IMR-90 (cell line): ENCODE results near the gene AGGF1. TPM values are rescaled to one million over a fixed set of nuclear protein-coding genes. Genes with fewer than 3 reads are reported as not detected.

Source experiments
- ATAC-seq: fragments of 200-7000 bp; cut with Tn5 transposase; 2 replicates; pipeline ENCODE4 v1.9.1; 2020; ENCODE audit warnings: low read depth, mild to moderate bottlenecking, moderate library complexity
- BruUV-seq: library from RNA; stranded (reverse); fragments of 400-500 nt; replicated peaks from 2 replicates; lab custom pipeline; 2021; lab: Mats Ljungman, UMichigan
- CTCF ChIA-PET: fragments of 300-600 bp; formaldehyde crosslinking; extraction: SDS; loops from one replicate; lab custom pipeline; 2021; ENCODE audit warnings: antibody characterized with exemption; lab: Yijun Ruan, JAX
- POLR2A ChIA-PET: fragments of 300-600 bp; sonication (Branson Sonifier 250); formaldehyde crosslinking; loops from one replicate; lab custom pipeline; 2022; ENCODE audit warnings: antibody characterized with exemption; ENCODE audit not compliant: unreplicated experiment; lab: Charles Lee
- DNase-seq: peaks from one replicate; pipeline ENCODE4 v3.0.0; 2013
- H2AFZ ChIP-seq: replicated peaks from 2 replicates; pipeline ENCODE3; 2013; ENCODE audit warnings: low read length, mild to moderate bottlenecking; ENCODE audit not compliant: poor library complexity
- H2AK5ac ChIP-seq: 2 replicates; pipeline ENCODE4 v1.6.1; 2013; ENCODE audit warnings: low read depth, low read length, inconsistent platforms
- H2AK9ac ChIP-seq: replicated peaks from 2 replicates; pipeline ENCODE3; 2013; ENCODE audit warnings: mild to moderate bottlenecking, low read depth, low read length, moderate library complexity; ENCODE audit not compliant: poor library complexity
- H2BK120ac ChIP-seq: 2 replicates; pipeline ENCODE4 v1.6.1; 2013; ENCODE audit warnings: low read depth, low read length, inconsistent platforms
- H2BK15ac ChIP-seq: 3 replicates; pipeline ENCODE4 v1.6.1; 2013; ENCODE audit warnings: low read depth, low read length, inconsistent platforms
- H2BK20ac ChIP-seq: 2 replicates; pipeline ENCODE4 v1.6.1; 2013; ENCODE audit warnings: low read depth, mild to moderate bottlenecking, inconsistent platforms, low read length, moderate library complexity
- H2BK5ac ChIP-seq: 2 replicates; pipeline ENCODE4 v1.6.1; 2013; ENCODE audit warnings: mild to moderate bottlenecking, low read depth, low read length, inconsistent platforms; ENCODE audit not compliant: poor library complexity, severe bottlenecking
- H3K14ac ChIP-seq: replicated peaks from 2 replicates; pipeline ENCODE4 v1.6.1; 2013; ENCODE audit warnings: low read depth, low read length, inconsistent platforms
- H3K18ac ChIP-seq: 2 replicates; pipeline ENCODE4 v1.6.1; 2013; ENCODE audit warnings: low read depth, low read length, control low read depth
- H3K23ac ChIP-seq: 2 replicates; pipeline ENCODE4 v1.6.1; 2013; ENCODE audit warnings: low read depth, low read length, inconsistent platforms
- H3K27ac ChIP-seq: 2 replicates; pipeline ENCODE4 v1.5.1; 2013; ENCODE audit warnings: mild to moderate bottlenecking, control low read depth, low read length; ENCODE audit not compliant: insufficient read depth
- H3K27me3 ChIP-seq: 2 replicates; pipeline ENCODE4 v1.6.1; 2013; ENCODE audit warnings: low read length; ENCODE audit not compliant: control insufficient read depth, insufficient read depth
- H3K36me3 ChIP-seq: 2 replicates; pipeline ENCODE4 v1.6.1; 2013; ENCODE audit warnings: low read length, mixed read lengths; ENCODE audit not compliant: control insufficient read depth, insufficient read depth
- H3K4ac ChIP-seq: 2 replicates; pipeline ENCODE4 v1.6.1; 2013; ENCODE audit warnings: low read depth, low read length, inconsistent platforms
- H3K4me1 ChIP-seq: 2 replicates; pipeline ENCODE4 v1.6.1; 2013; ENCODE audit warnings: low read length, mixed read lengths; ENCODE audit not compliant: control insufficient read depth, insufficient read depth
- H3K4me2 ChIP-seq: 2 replicates; pipeline ENCODE4 v1.6.1; 2013; ENCODE audit warnings: low read depth, mild to moderate bottlenecking, control low read depth, low read length, moderate library complexity
- H3K4me3 ChIP-seq: 2 replicates; pipeline ENCODE4 v1.5.1; 2013; ENCODE audit warnings: low read depth, mild to moderate bottlenecking, control low read depth, low read length, moderate library complexity; ENCODE audit not compliant: insufficient read depth
- H3K56ac ChIP-seq: 2 replicates; pipeline ENCODE4 v1.6.1; 2013; ENCODE audit warnings: low read length, inconsistent platforms; ENCODE audit not compliant: insufficient read depth; ENCODE audit errors: extremely low read depth
- H3K79me1 ChIP-seq, 2 experiments: 2 replicates each; pipeline ENCODE4 v1.6.1; 2013; ENCODE audit warnings: low read length in 2 of 2, inconsistent platforms in 1 of 2, low read depth in 1 of 2
- H3K9ac ChIP-seq: 2 replicates; pipeline ENCODE4 v1.6.1; 2013; ENCODE audit warnings: low read depth, low read length, control low read depth
- H3K9me1 ChIP-seq: 2 replicates; pipeline ENCODE4 v1.6.1; 2013; ENCODE audit warnings: low read length, inconsistent platforms; ENCODE audit not compliant: insufficient read depth
- H3K9me3 ChIP-seq: 2 replicates; pipeline ENCODE4 v1.6.1; 2013; ENCODE audit warnings: low read length; ENCODE audit not compliant: control insufficient read depth, insufficient read depth
- H4K20me1 ChIP-seq: 2 replicates; pipeline ENCODE4 v1.6.1; 2013; ENCODE audit warnings: low read length, inconsistent platforms; ENCODE audit not compliant: insufficient read depth
- H4K5ac ChIP-seq: 2 replicates; pipeline ENCODE4 v1.6.1; 2013; ENCODE audit warnings: mild to moderate bottlenecking, low read depth, low read length, control low read depth
- H4K8ac ChIP-seq, 2 experiments: 2 replicates each; pipeline ENCODE4 v1.6.1; 2013; ENCODE audit warnings: low read depth in 2 of 2, low read length in 2 of 2, control low read depth in 1 of 2, inconsistent platforms in 1 of 2
- H4K91ac ChIP-seq: 2 replicates; pipeline ENCODE4 v1.6.1; 2013; ENCODE audit warnings: low read depth, low read length, inconsistent platforms; ENCODE audit not compliant: insufficient read depth
- BHLHE40 ChIP-seq: fragments of 150-350 bp; IDR thresholded peaks from 2 replicates; pipeline ENCODE4 v1.6.1; 2016; ENCODE audit warnings: mild to moderate bottlenecking, low read depth, low read length
- CHD1 ChIP-seq: IDR thresholded peaks from 2 replicates; pipeline ENCODE4 v1.6.1; 2012; ENCODE audit warnings: low read depth, low read length, improper control_type of control experiment
- FOS ChIP-seq: fragments of 150-350 bp; IDR thresholded peaks from 2 replicates; pipeline ENCODE4 v1.6.1; 2016; ENCODE audit warnings: low read depth, low read length
- MAFK ChIP-seq: IDR thresholded peaks from 2 replicates; pipeline ENCODE4 v1.6.1; 2012; ENCODE audit warnings: low read depth, low read length, improper control_type of control experiment
- MAZ ChIP-seq: IDR thresholded peaks from 2 replicates; pipeline ENCODE4 v1.6.1; 2012; ENCODE audit warnings: low read depth, mild to moderate bottlenecking, low read length, improper control_type of control experiment, moderate library complexity, borderline replicate concordance
- MXI1 ChIP-seq: IDR thresholded peaks from 2 replicates; pipeline ENCODE4 v1.6.1; 2012; ENCODE audit warnings: low read depth, mild to moderate bottlenecking, low read length, moderate library complexity, borderline replicate concordance
- NFE2L2 ChIP-seq: fragments of 150-350 bp; IDR thresholded peaks from 2 replicates; pipeline ENCODE4 v1.6.1; 2016; ENCODE audit warnings: low read depth, mild to moderate bottlenecking, low read length
- RAD21 ChIP-seq: IDR thresholded peaks from 2 replicates; pipeline ENCODE4 v1.6.1; 2012; ENCODE audit warnings: low read length, improper control_type of control experiment
- SMC3 ChIP-seq: fragments of 150-350 bp; IDR thresholded peaks from 2 replicates; pipeline ENCODE4 v1.6.1; 2016; ENCODE audit warnings: low read depth, mild to moderate bottlenecking, antibody characterized with exemption, low read length, moderate library complexity
- WGBS, 2 experiments: methylation state at CpG; one replicate each; pipeline versions ENCODE4 v1.1.5 to v1.1.7; 2013; ENCODE audit warnings: missing lambda C conversion rate in 2 of 2; ENCODE audit not compliant: insufficient read length in 1 of 2; ENCODE audit errors: extremely low coverage in 2 of 2; 5-methylcytosine and 5-hydroxymethylcytosine counted together
- dilution Hi-C: fragments of 300-500 bp; cut with HindIII; formaldehyde crosslinking; loops from one replicate; pipeline ENCODE4 v1.14.3; 2018; ENCODE audit warnings: low sequenced_read_pairs; ENCODE audit not compliant: unreplicated experiment
- in situ Hi-C: fragments of 300-500 bp; cut with MboI; formaldehyde crosslinking; loops from 3 replicates; pipeline ENCODE4 v1.14.3; 2019; ENCODE audit warnings: low sequenced_read_pairs, inconsistent platforms, mixed read lengths
- intact Hi-C: fragments of 100-400 bp; cut with micrococcal nuclease; formaldehyde crosslinking; loops from 2 replicates; pipeline ENCODE4 v1.10.0; 2022
- polyA plus RNA-seq, 3 experiments: library from polyadenylated mRNA; depleted of rRNA; stranded (reverse); fragments of >200 nt; gene quantifications; 2 replicates each; pipeline ENCODE4 v1.2.3, GENCODE V29; 2012; ENCODE audit warnings: low replicate concordance in 1 of 3
- total RNA-seq: library from RNA; depleted of rRNA; stranded (reverse); fragments of >200 nt; gene quantifications from 2 replicates; pipeline ENCODE4 v1.2.3, GENCODE V29; 2012
- TF ChIP-seq, protein P1 (sequence below): conservative IDR thresholded peaks from 2 replicates; pipeline ENCODE4 v1.5.1; 2012; ENCODE audit warnings: mild to moderate bottlenecking, low read depth, low read length, improper control_type of control experiment

Gene AGGF1
- total and polyA plus RNA-seq, 2 of the 4 experiments (the other 2 are of a cell fraction), result 7.3 to 8.4 TPM

DNA sequence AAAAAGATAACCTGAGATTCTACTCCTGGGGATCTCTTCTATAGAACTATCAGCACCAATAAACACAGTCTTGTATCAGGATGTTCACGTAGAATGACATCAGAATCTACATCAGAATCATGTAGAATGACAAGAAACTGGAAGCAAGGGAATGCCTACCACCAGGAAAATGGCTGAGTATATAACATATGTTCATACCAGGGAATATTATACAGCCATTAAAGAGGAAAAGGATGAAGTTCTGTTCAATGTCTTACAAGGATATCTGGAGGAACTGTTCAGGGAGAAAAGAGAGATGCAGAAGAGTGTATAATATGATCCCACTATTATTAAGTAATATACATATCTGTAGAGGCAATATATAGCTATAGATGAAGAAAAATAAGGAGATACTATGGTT lies 52.1 kb downstream of the AGGF1 start:
- intact Hi-C loops, result no loop called here
- in situ Hi-C loops, result no loop called here

More for the DNA sequence above, 52.1 kb downstream of the AGGF1 start:
- no peaks in the 10 kb centered on the region for H3K27me3 ChIP-seq
- no peaks in the 10 kb centered on the region for H3K4me1 ChIP-seq
- H4K20me1 ChIP-seq, result no peaks in the 10 kb centered on the region
- H2BK5ac ChIP-seq, result no peak overlapping the region
- no peak overlapping the region for H2AFZ ChIP-seq
- no peak overlapping the region for H3K4me3 ChIP-seq
- no peak overlapping the region for H3K4ac ChIP-seq
- H2AK5ac ChIP-seq, result no peak overlapping the region
- no peak overlapping the region for H4K91ac ChIP-seq
- WGBS, 2 experiments, result no CpG with 5 or more reads among the region's 1 CpG
- H2BK20ac ChIP-seq, result no peak overlapping the region
- H4K5ac ChIP-seq, result no peak overlapping the region
- H3K23ac ChIP-seq, result no peak overlapping the region
- H3K56ac ChIP-seq, result no peak overlapping the region
- H3K4me2 ChIP-seq, result no peak overlapping the region
- H3K9ac ChIP-seq, result no peak overlapping the region
- TF ChIP-seq MAFK, result no peak
- TF ChIP-seq CHD1, result no peak
- TF ChIP-seq RAD21, result no peak
- TF ChIP-seq NFE2L2, result no peak
- no peak for TF ChIP-seq SMC3
- no peak for TF ChIP-seq BHLHE40
- TF ChIP-seq, protein P1, sequence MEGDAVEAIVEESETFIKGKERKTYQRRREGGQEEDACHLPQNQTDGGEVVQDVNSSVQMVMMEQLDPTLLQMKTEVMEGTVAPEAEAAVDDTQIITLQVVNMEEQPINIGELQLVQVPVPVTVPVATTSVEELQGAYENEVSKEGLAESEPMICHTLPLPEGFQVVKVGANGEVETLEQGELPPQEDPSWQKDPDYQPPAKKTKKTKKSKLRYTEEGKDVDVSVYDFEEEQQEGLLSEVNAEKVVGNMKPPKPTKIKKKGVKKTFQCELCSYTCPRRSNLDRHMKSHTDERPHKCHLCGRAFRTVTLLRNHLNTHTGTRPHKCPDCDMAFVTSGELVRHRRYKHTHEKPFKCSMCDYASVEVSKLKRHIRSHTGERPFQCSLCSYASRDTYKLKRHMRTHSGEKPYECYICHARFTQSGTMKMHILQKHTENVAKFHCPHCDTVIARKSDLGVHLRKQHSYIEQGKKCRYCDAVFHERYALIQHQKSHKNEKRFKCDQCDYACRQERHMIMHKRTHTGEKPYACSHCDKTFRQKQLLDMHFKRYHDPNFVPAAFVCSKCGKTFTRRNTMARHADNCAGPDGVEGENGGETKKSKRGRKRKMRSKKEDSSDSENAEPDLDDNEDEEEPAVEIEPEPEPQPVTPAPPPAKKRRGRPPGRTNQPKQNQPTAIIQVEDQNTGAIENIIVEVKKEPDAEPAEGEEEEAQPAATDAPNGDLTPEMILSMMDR, result no peak
- TF ChIP-seq MXI1, result no peak
- TF ChIP-seq MAZ, result no peak
- no peak for TF ChIP-seq FOS
- BruUV-seq, result no TSS peak
- POLR2A ChIA-PET, result no interaction called here
- H4K8ac ChIP-seq, result no peak overlapping the region
- H2BK120ac ChIP-seq, result no peak overlapping the region
- no peak for ATAC-seq
- no peaks in the 10 kb centered on the region for H3K9me3 ChIP-seq
- H2AK9ac ChIP-seq, result no peak overlapping the region
- dilution Hi-C loops, result no loop called here
- CTCF ChIA-PET, result no interaction called here
- DNase-seq, result no peak
- no peaks in the 10 kb centered on the region for H3K79me1 ChIP-seq
- H3K14ac ChIP-seq, result no peak overlapping the region
- no peak overlapping the region for H3K27ac ChIP-seq
- H3K36me3 ChIP-seq, result no peaks in the 10 kb centered on the region
- no peak overlapping the region for H3K18ac ChIP-seq
- H2BK15ac ChIP-seq, result no peak overlapping the region
- no peaks in the 10 kb centered on the region for H3K9me1 ChIP-seq
